Mesendoderm (in vitro differentiated cells): Measurements from ENCODE around the gene TRAK1.

Source experiments
- DNase-seq: peaks from one replicate; pipeline ENCODE4 v3.0.0; 2013
- H2AK5ac ChIP-seq: 2 replicates; pipeline ENCODE4 v1.6.1; 2013; ENCODE audit warnings: low read length, inconsistent platforms
- H2BK120ac ChIP-seq: 2 replicates; pipeline ENCODE4 v1.6.1; 2013; ENCODE audit warnings: low read depth, mild to moderate bottlenecking, low read length, moderate library complexity, mixed read lengths
- H2BK15ac ChIP-seq: replicated peaks from 2 replicates; pipeline ENCODE4 v1.6.1; 2013; ENCODE audit warnings: low read depth, mild to moderate bottlenecking, moderate library complexity
- H2BK5ac ChIP-seq: 2 replicates; pipeline ENCODE4 v1.6.1; 2013; ENCODE audit warnings: low read length, inconsistent platforms
- H3K18ac ChIP-seq: 2 replicates; pipeline ENCODE4 v1.6.1; 2013; ENCODE audit warnings: mild to moderate bottlenecking, low read length, mixed read lengths
- H3K23ac ChIP-seq: one replicate; pipeline ENCODE4 v1.6.1; 2013; ENCODE audit warnings: low read length
- H3K27ac ChIP-seq: 2 replicates; pipeline ENCODE4 v1.5.1; 2013; ENCODE audit warnings: low read depth, mild to moderate bottlenecking, inconsistent platforms, low read length, moderate library complexity
- H3K27me3 ChIP-seq: 2 replicates; pipeline ENCODE4 v1.6.1; 2013; ENCODE audit warnings: low read length, control low read depth, mild to moderate bottlenecking, inconsistent platforms; ENCODE audit not compliant: insufficient read depth, poor library complexity
- H3K36me3 ChIP-seq: 2 replicates; pipeline ENCODE4 v1.6.1; 2013; ENCODE audit warnings: low read length, inconsistent platforms; ENCODE audit not compliant: control insufficient read depth, insufficient read depth
- H3K4ac ChIP-seq: one replicate; pipeline ENCODE4 v1.6.1; 2013; ENCODE audit warnings: low read depth, mild to moderate bottlenecking, low read length, moderate library complexity
- H3K4me1 ChIP-seq: 2 replicates; pipeline ENCODE4 v1.6.1; 2013; ENCODE audit warnings: low read depth, low read length, inconsistent platforms; ENCODE audit not compliant: control insufficient read depth
- H3K4me2 ChIP-seq: 2 replicates; pipeline ENCODE4 v1.6.1; 2013; ENCODE audit warnings: low read length
- H3K4me3 ChIP-seq: 2 replicates; pipeline ENCODE4 v1.5.1; 2013; ENCODE audit warnings: mild to moderate bottlenecking, low read length
- H3K56ac ChIP-seq: one replicate; pipeline ENCODE4 v1.6.1; 2013; ENCODE audit warnings: low read length
- H3K79me1 ChIP-seq: 2 replicates; pipeline ENCODE4 v1.6.1; 2013; ENCODE audit warnings: low read length, inconsistent platforms
- H3K79me2 ChIP-seq: 2 replicates; pipeline ENCODE4 v1.6.1; 2013; ENCODE audit warnings: mild to moderate bottlenecking, low read length; ENCODE audit not compliant: control insufficient read depth, insufficient read depth
- H3K9ac ChIP-seq: 2 replicates; pipeline ENCODE4 v1.6.1; 2013; ENCODE audit warnings: low read length, inconsistent platforms
- H4K5ac ChIP-seq: one replicate; pipeline ENCODE4 v1.6.1; 2013; ENCODE audit warnings: low read length
- H4K8ac ChIP-seq: one replicate; pipeline ENCODE4 v1.6.1; 2013; ENCODE audit warnings: low read depth, mild to moderate bottlenecking, control low read depth, low read length, moderate library complexity
- WGBS: extraction: QIAGEN DNeasy Blood & Tissue Kit; methylation state at CpG from one replicate; pipeline ENCODE4 v1.1.7; 2013; ENCODE audit warnings: low lambda C conversion rate, missing lambda C conversion rate; ENCODE audit not compliant: insufficient coverage; ENCODE audit errors: extremely low coverage; 5-methylcytosine and 5-hydroxymethylcytosine counted together

Gene TRAK1

GRCh38 chr3:42209917-42210316 lies 118.8 kb downstream of the TRAK1 start:
- Histone ChIP-seq H2AK5ac (no peak overlapping the region), H2BK5ac (no peak overlapping the region), H4K5ac (no peak overlapping the region), H2BK120ac (no peak overlapping the region), H3K4me2 (no peak overlapping the region), H3K79me2 (no peaks in the 10 kb centered on the region), H3K18ac (no peak overlapping the region), H2BK15ac (no peak overlapping the region), H3K9ac (no peak overlapping the region), H3K27me3 (no peaks in the 10 kb centered on the region), H3K4ac (no peak overlapping the region), H3K4me1 (no peaks in the 10 kb centered on the region), H3K36me3 (no peaks in the 10 kb centered on the region), H3K27ac (no peak overlapping the region), H4K8ac (no peak overlapping the region), H3K4me3 (no peak overlapping the region), H3K79me1 (no peaks in the 10 kb centered on the region), H3K23ac (no peak overlapping the region), H3K56ac (no peak overlapping the region)
- WGBS: no CpG with 5 or more reads among the region's 12 CpGs
- DNase-seq: no peak

- Histone ChIP-seq H3K4me2 (no peak overlapping the region), H2BK15ac (no peak overlapping the region), H2BK5ac (no peak overlapping the region), H2BK120ac (no peak overlapping the region), H3K27ac (no peak overlapping the region), H2AK5ac (no peak overlapping the region), H3K4me3 (no peak overlapping the region), H3K36me3 (no peaks in the 10 kb centered on the region), H4K8ac (no peak overlapping the region), H3K9ac (no peak overlapping the region), H3K56ac (no peak overlapping the region), H3K27me3 (no peaks in the 10 kb centered on the region), H3K4ac (no peak overlapping the region), H3K18ac (no peak overlapping the region), H3K23ac (no peak overlapping the region), H4K5ac (no peak overlapping the region), H3K4me1 (no peaks in the 10 kb centered on the region), H3K79me2 (no peaks in the 10 kb centered on the region), H3K79me1 (no peaks in the 10 kb centered on the region)
- DNase-seq: peak; percentile 79
- WGBS: no CpG with 5 or more reads among the region's 2 CpGs
Observed at GRCh38 chr3:42210726-42211125, 119.6 kb downstream of the TRAK1 start.

GRCh38 chr3:42213417-42213816 lies 122.3 kb downstream of the TRAK1 start:
- no peak overlapping the region for H3K4me3 ChIP-seq
- no peak for DNase-seq
- no peaks in the 10 kb centered on the region for H3K79me1 ChIP-seq
- H3K4me1 ChIP-seq: no peaks in the 10 kb centered on the region
- no peak overlapping the region for H2BK5ac ChIP-seq
- no peak overlapping the region for H4K8ac ChIP-seq
- H3K56ac ChIP-seq: no peak overlapping the region
- no peak overlapping the region for H3K9ac ChIP-seq
- no peak overlapping the region for H4K5ac ChIP-seq
- no peaks in the 10 kb centered on the region for H3K27me3 ChIP-seq
- H3K23ac ChIP-seq: no peak overlapping the region
- no peak overlapping the region for H2BK120ac ChIP-seq
- H3K36me3 ChIP-seq: no peaks in the 10 kb centered on the region
- no peak overlapping the region for H2AK5ac ChIP-seq
- H3K18ac ChIP-seq: no peak overlapping the region
- H3K4me2 ChIP-seq: no peak overlapping the region
- no peaks in the 10 kb centered on the region for H3K79me2 ChIP-seq
- H3K27ac ChIP-seq: no peak overlapping the region
- H3K4ac ChIP-seq: no peak overlapping the region
- WGBS: no CpG with 5 or more reads among the region's 6 CpGs
- H2BK15ac ChIP-seq: no peak overlapping the region

GRCh38 chr3:42214064-42214463 lies 122.9 kb downstream of the TRAK1 start:
- H3K18ac ChIP-seq: no peak overlapping the region
- H2BK5ac ChIP-seq: no peak overlapping the region
- H3K4ac ChIP-seq: no peak overlapping the region
- no peak overlapping the region for H2BK120ac ChIP-seq
- H3K36me3 ChIP-seq: no peaks in the 10 kb centered on the region
- no peak overlapping the region for H2AK5ac ChIP-seq
- H4K5ac ChIP-seq: no peak overlapping the region
- no peaks in the 10 kb centered on the region for H3K4me1 ChIP-seq
- H3K56ac ChIP-seq: no peak overlapping the region
- H3K79me1 ChIP-seq: no peaks in the 10 kb centered on the region
- no peak overlapping the region for H4K8ac ChIP-seq
- no peaks in the 10 kb centered on the region for H3K27me3 ChIP-seq
- no peak overlapping the region for H3K23ac ChIP-seq
- no peak overlapping the region for H3K4me2 ChIP-seq
- no peaks in the 10 kb centered on the region for H3K79me2 ChIP-seq
- H3K27ac ChIP-seq: no peak overlapping the region
- no CpG with 5 or more reads among the region's 2 CpGs for WGBS
- H3K4me3 ChIP-seq: no peak overlapping the region
- no peak overlapping the region for H2BK15ac ChIP-seq
- peak; percentile 27 for DNase-seq
- no peak overlapping the region for H3K9ac ChIP-seq

- Histone ChIP-seq H3K27ac (no peak overlapping the region), H4K5ac (no peak overlapping the region), H3K4me1 (no peaks in the 10 kb centered on the region), H3K4ac (no peak overlapping the region), H3K79me1 (no peaks in the 10 kb centered on the region), H3K27me3 (no peaks in the 10 kb centered on the region), H2AK5ac (no peak overlapping the region), H3K56ac (no peak overlapping the region), H3K9ac (no peak overlapping the region), H4K8ac (no peak overlapping the region), H3K23ac (no peak overlapping the region), H3K36me3 (no peaks in the 10 kb centered on the region), H2BK15ac (no peak overlapping the region), H3K4me2 (no peak overlapping the region), H2BK5ac (no peak overlapping the region), H3K18ac (no peak overlapping the region), H2BK120ac (no peak overlapping the region), H3K79me2 (no peaks in the 10 kb centered on the region), H3K4me3 (no peak overlapping the region)
- no peak for DNase-seq
- no CpG with 5 or more reads among the region's 8 CpGs for WGBS
Observed at GRCh38 chr3:42214565-42215283, 123.6 kb downstream of the TRAK1 start.

- Histone ChIP-seq H3K18ac (no peak overlapping the region), H3K4ac (no peak overlapping the region), H2BK120ac (no peak overlapping the region), H3K36me3 (no peaks in the 10 kb centered on the region), H2AK5ac (no peak overlapping the region), H2BK15ac (no peak overlapping the region), H4K8ac (no peak overlapping the region), H3K56ac (no peak overlapping the region), H3K9ac (no peak overlapping the region), H3K23ac (no peak overlapping the region), H3K4me3 (no peak overlapping the region), H3K4me2 (no peak overlapping the region), H3K79me2 (no peaks in the 10 kb centered on the region), H3K27me3 (no peaks in the 10 kb centered on the region), H4K5ac (no peak overlapping the region), H2BK5ac (no peak overlapping the region), H3K27ac (no peak overlapping the region), H3K4me1 (no peaks in the 10 kb centered on the region), H3K79me1 (no peaks in the 10 kb centered on the region)
- WGBS: no CpG with 5 or more reads among the region's 4 CpGs
- no peak for DNase-seq
Observed at GRCh38 chr3:42216302-42216701, 125.1 kb downstream of the TRAK1 start.
